Ovary (tissue), 3 donors: ENCODE data around the gene SND1.

Experiments
- POLR2A ChIP-seq: fragments of 450-650 bp; IDR thresholded peaks from one replicate; pipeline ENCODE4 v1.6.1; 2017; ENCODE audit warnings: antibody characterized with exemption, mild to moderate bottlenecking, moderate library complexity
- TF ChIP-seq, protein P1 (sequence below), 3 donors: fragments of 450-650 bp in 2 of 3; fragments of 200-600 bp in 1 of 3; IDR thresholded peaks; one replicate each; pipeline versions ENCODE4 v1.5.1 to v1.8.0; 2016 to 2022; ENCODE audit warnings: antibody characterized with exemption in 3 of 3, mild to moderate bottlenecking in 1 of 3
- donor health status: DM: no; HTN: no; CAD: no.

DNA sequence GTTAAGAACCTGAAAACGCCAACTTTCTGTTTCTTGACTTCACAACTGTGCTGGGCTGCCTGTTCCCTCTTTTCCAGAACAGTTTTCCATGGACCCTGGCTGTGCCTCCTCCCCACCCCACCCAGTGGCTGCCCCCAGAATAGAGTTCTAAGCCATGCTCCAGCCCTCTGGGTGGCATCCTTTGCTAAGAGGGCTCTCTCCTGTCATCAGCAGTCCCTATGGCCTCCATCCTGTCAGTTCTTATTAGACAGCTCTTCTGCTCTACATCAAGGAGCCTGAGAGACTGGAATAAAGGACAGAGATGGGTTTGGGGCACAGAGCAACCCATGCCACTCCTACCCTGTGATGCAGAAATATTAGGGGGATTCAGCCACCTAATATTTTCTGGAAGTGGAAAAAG, 393.2 kb downstream of the SND1 start:
- TF ChIP-seq POLR2A = no peak
- TF ChIP-seq, protein P1, sequence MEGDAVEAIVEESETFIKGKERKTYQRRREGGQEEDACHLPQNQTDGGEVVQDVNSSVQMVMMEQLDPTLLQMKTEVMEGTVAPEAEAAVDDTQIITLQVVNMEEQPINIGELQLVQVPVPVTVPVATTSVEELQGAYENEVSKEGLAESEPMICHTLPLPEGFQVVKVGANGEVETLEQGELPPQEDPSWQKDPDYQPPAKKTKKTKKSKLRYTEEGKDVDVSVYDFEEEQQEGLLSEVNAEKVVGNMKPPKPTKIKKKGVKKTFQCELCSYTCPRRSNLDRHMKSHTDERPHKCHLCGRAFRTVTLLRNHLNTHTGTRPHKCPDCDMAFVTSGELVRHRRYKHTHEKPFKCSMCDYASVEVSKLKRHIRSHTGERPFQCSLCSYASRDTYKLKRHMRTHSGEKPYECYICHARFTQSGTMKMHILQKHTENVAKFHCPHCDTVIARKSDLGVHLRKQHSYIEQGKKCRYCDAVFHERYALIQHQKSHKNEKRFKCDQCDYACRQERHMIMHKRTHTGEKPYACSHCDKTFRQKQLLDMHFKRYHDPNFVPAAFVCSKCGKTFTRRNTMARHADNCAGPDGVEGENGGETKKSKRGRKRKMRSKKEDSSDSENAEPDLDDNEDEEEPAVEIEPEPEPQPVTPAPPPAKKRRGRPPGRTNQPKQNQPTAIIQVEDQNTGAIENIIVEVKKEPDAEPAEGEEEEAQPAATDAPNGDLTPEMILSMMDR (IDR thresholded peaks at IDR 0.05) = no peak
